KBM-7 (cell line): ENCODE data around the gene USP10.
"Not testable (repeated sequence)": the region's sequence is repeated elsewhere in the genome, so short reads cannot be mapped to it uniquely, and the experiment has no call there.

Source experiments
- DNase-seq: peaks from one replicate; pipeline ENCODE4 v3.0.0-alpha.2; 2015
- in situ Hi-C: fragments of 300-500 bp; cut with MboI; formaldehyde crosslinking; loops from 2 replicates; pipeline ENCODE4 v1.14.3; 2020; ENCODE audit warnings: low sequenced_read_pairs, low pct_unique_long_range_greater_than_20kb, mixed read lengths

USP10 gene

DNA sequence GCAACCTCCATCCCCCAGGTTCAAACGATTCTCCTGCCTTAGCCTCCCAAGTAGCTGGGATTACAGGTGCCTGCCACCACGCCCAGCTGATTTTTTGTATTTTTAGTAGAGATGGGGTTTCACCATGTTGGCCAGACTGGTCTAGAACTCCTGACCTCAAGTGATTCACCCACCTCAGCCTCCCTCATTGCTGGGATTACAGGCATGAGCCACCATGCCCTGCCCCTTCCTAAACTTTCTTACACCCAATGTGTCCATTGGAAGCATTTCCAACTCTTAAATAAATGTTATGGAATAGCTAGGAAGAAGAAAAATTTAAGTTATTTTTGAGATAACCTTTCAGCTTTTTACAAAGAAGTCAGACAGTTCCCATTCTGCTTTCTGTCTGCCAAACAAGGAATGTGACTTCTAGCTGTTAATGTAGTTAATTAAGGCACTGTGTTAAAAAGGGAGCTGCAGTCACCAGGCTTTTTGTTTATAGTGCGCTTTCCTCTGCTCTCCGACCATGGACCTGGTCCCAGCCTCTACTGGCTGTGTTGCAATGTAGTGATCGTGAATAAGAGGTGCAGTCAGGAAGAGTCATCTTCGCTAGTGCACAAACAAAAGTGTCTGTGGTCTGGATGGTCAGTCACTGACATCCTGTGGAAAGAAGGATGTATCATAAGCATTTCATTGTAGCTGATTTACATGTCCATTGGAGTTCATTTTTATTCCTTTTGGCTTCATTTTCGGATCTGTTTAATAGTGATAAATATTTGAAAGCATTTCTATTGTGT lies 39.7 kb downstream of the USP10 start:
- no peak for DNase-seq
- in situ Hi-C loops: no loop called here

- in situ Hi-C loops: no loop called here
These were observed 40.9 kb downstream of the USP10 start for GRCh38 chr16:84740596-84741116.

GRCh38 chr16:84741340-84741830 lies 41.6 kb downstream of the USP10 start:
- in situ Hi-C loops: no loop called here
- no peak for DNase-seq

More at GRCh38 chr16:84740596-84741116, 40.9 kb downstream of the USP10 start:
- DNase-seq: no peak

- in situ Hi-C loops: no loop called here
- DNase-seq: no peak
These were observed 42.9 kb downstream of the USP10 start for GRCh38 chr16:84742641-84743092.

DNA sequence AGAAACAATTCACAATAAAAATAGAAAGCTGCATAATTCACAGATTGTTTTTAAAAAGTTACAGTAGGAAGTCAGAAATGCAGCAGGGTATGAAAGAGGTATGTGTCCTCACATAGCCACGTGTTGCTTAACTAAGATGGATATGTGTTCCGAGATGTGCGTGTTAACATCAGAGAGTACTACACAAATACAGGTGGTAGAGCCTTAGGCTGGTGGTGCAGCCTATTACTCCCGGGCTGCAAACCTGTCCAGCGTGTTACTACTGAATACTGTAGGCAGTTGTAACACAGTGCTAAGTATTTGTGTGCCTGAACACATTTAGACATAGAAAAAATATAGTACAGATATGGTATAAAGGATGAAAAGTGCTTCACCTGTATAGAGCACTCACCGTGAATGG lies 46.4 kb downstream of the USP10 start:
- DNase-seq: no peak
- in situ Hi-C loops: no loop called here

- DNase-seq: no peak
- in situ Hi-C loops: no loop called here
These were observed 47.1 kb downstream of the USP10 start for GRCh38 chr16:84746875-84747274.

DNA sequence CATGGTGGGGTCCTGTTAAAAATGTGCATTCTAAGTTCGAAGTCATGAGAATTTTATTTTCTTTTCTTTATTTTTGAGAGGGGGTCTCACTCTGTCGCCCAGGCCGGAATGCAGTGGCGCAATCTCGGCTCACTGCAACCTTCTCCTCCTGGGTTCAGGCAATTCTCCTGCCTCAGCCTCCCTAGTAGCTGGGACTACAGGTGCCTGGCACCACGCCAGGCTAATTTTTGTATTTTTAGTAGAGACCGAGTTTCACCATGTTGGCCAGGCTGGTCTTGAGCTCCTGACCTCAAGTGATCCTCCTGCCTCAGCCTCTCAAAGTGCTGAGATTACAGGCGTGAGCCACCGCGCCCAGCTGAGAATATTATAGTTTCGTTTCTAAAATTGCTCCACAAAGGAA lies 48.4 kb downstream of the USP10 start:
- in situ Hi-C loops, DNase-seq: not testable (repeated sequence)

- no peak for DNase-seq
- in situ Hi-C loops: no loop called here
These were observed 49.3 kb downstream of the USP10 start for GRCh38 chr16:84749072-84749471.

DNA sequence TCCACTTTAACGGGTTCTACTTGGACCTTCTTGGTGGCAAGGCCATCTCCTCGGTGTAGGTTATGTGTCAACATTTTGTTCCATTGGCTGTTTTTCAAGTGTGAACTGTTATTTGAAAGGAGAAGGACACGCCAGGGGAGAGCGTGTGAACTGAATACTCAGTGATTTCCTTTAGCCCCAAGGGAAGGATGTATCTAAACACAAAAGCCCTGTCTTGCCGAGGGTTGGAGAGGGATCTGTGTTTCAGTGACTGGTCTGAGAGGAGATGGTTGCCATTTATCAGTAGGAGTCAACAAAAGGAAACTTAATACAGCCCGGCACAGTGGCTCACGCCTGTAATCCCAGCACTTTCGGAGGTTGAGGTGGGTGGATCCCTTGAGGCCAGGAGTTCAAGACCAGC lies 50.0 kb downstream of the USP10 start:
- DNase-seq: no peak
- in situ Hi-C loops: loop anchor here (10.0 kb wide), 1 partner anchor 215 kb away; no protein-coding TSS in a partner anchor

- DNase-seq: no peak
These were observed 50.8 kb downstream of the USP10 start for GRCh38 chr16:84750575-84750974.

DNA sequence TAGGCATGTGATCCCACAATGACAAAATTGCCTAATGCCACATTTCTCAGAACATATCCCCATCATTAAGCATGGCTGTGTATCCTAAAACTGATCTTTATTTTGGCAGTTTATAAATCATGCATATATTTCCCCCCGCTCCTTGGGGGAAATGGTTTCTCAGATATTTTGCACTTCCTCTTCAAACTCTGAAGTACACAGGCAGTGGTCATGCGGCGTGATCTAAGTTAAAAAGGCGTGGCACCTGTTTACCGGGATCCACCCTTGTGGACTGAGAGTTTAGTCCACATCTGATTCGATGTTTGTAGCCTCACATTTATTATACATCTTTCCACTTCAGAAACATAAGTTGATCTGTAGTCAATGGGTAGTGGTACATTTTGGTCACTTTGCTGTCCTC lies 51.4 kb downstream of the USP10 start:
- no peak for DNase-seq
- in situ Hi-C loops: loop anchor here (10.0 kb wide), 1 partner anchor 214 kb away; no protein-coding TSS in a partner anchor

More at GRCh38 chr16:84750575-84750974, 50.8 kb downstream of the USP10 start:
- in situ Hi-C loops: loop anchor here (10.0 kb wide), 1 partner anchor 214 kb away; no protein-coding TSS in a partner anchor

GRCh38 chr16:84751947-84752346 lies 52.1 kb downstream of the USP10 start:
- DNase-seq: no peak
- in situ Hi-C loops: loop anchor here (10.0 kb wide), 1 partner anchor 213 kb away; no protein-coding TSS in a partner anchor

DNA sequence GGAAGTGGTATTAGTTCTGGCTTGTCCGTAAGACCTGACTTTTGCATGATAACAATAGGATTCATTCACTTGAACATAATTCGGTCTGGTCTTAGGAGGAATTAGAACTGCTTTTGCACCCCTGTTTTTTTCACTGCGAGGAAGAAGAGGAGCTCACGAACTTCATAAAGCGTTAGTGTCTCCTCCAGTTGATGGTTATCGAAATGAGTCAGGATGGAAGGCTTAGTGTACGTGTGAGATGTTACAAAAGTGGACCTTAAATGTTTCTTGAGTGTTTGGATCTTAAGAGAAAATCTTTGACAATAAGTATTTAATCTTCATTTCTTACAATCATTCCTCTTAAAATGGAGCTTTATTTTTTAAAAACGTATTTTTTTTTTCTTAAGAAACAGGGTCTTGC lies 52.8 kb downstream of the USP10 start:
- no peak for DNase-seq
- in situ Hi-C loops: loop anchor here (10.0 kb wide), 1 partner anchor 212 kb away; no protein-coding TSS in a partner anchor

GRCh38 chr16:84753412-84754326 lies 53.9 kb downstream of the USP10 start:
- in situ Hi-C loops: loop anchor here (10.0 kb wide), 1 partner anchor 211 kb away; no protein-coding TSS in a partner anchor

GRCh38 chr16:84754353-84754856 lies 54.6 kb downstream of the USP10 start:
- peak; percentile 93 for DNase-seq
- in situ Hi-C loops: loop anchor here (10.0 kb wide), 1 partner anchor 210 kb away; no protein-coding TSS in a partner anchor

More at GRCh38 chr16:84753412-84754326, 53.9 kb downstream of the USP10 start:
- no peak for DNase-seq

DNA sequence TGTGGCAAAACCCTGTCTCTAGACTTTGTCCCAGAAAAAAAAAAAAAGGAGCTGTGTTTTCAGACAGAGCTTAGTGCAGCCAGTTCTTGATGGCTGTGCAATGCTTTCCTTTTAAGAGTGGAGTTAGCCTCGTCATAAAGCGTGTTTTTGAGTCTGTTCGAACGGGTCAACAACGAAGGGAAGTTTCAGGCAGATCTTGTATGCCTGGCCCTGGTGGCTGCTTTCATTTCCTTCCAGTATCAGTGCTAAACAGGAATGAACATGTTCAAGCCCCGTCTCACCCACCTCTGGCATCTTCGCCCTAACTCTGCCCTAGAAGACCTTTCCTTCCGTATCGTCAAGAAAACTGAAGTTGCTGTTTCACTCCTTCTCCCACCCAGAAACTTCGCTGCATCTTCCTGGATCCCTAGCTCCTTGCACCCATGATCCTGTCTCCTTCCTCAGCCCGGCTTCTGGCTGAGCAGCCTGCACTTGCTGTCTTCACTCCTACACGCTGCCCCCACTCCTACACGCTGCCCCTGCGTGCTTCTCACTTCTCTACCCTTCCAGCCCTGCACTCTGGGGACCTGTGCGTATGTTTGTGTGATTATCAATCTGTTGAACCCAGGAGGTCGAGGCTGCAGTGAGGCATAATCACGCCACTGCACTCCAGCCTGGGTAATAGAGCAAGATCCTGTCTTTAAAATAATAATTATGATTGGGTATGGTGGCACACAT lies 55.3 kb downstream of the USP10 start:
- in situ Hi-C loops: loop anchor here (10.0 kb wide), 1 partner anchor 210 kb away; no protein-coding TSS in a partner anchor
- DNase-seq: no peak

- DNase-seq: no peak
- in situ Hi-C loops: loop anchor here (10.0 kb wide), 1 partner anchor 208 kb away; no protein-coding TSS in a partner anchor
These were observed 57.0 kb downstream of the USP10 start for GRCh38 chr16:84756830-84757229.

GRCh38 chr16:84758627-84759026 lies 58.8 kb downstream of the USP10 start:
- in situ Hi-C loops: loop anchor here (10.0 kb wide), 1 partner anchor 206 kb away; no protein-coding TSS in a partner anchor
- no peak for DNase-seq
